HepG2 (cell line): ENCODE results near the gene MIEF2. TPM values are rescaled to one million over a fixed set of nuclear protein-coding genes. Genes with fewer than 3 reads are reported as not detected.

Experiments
- ASH2L ChIP-seq: fragments of 300-600, 200-600 bp; sonication (generic); IDR thresholded peaks from 2 replicates; pipeline ENCODE4 v1.7.0; 2017; ENCODE audit warnings: low read depth, mild to moderate bottlenecking, moderate library complexity, mixed read lengths, low read length; ENCODE audit not compliant: insufficient read length
- ATF2 ChIP-seq: sonication (generic); formaldehyde crosslinking; IDR thresholded peaks from 2 replicates; pipeline ENCODE4 v1.4.0; 2020; ENCODE audit warnings: missing genetic modification reagents
- EED ChIP-seq: sonication (generic); formaldehyde crosslinking; IDR thresholded peaks from 2 replicates; pipeline ENCODE4 v1.5.0; 2020; ENCODE audit warnings: mild to moderate bottlenecking, missing genetic modification reagents
- GABPB1 ChIP-seq: IDR thresholded peaks from 2 replicates; pipeline ENCODE4 v1.6.1; 2016; ENCODE audit warnings: mild to moderate bottlenecking, missing genetic modification reagents, moderate library complexity, missing compliant biosample characterization
- KDM5A ChIP-seq: fragments of 200-600 bp; sonication (generic); IDR thresholded peaks from 2 replicates; pipeline ENCODE4 v1.7.0; 2018; ENCODE audit warnings: antibody characterized with exemption, mild to moderate bottlenecking, low read length, borderline replicate concordance
- KMT2B ChIP-seq: IDR thresholded peaks from 2 replicates; pipeline ENCODE4 v1.6.1; 2016; ENCODE audit warnings: missing genetic modification reagents, missing compliant biosample characterization
- MXI1 ChIP-seq: IDR thresholded peaks from 3 replicates; pipeline ENCODE4 v1.6.1; 2012; ENCODE audit warnings: low read depth, low read length, inconsistent platforms, borderline replicate concordance
- NFE2L2 ChIP-seq: fragments of 150-350 bp; IDR thresholded peaks from 2 replicates; pipeline ENCODE4 v1.6.1; 2014; ENCODE audit warnings: low read length
- NFYB ChIP-seq: sonication (generic); formaldehyde crosslinking; IDR thresholded peaks from 2 replicates; pipeline ENCODE4 v1.4.0; 2020; ENCODE audit warnings: missing genetic modification reagents
- NFYC ChIP-seq: IDR thresholded peaks from 2 replicates; pipeline ENCODE4 v1.6.1; 2016; ENCODE audit warnings: missing genetic modification reagents, missing compliant biosample characterization
- NRL ChIP-seq: sonication (generic); formaldehyde crosslinking; IDR thresholded peaks from 2 replicates; pipeline ENCODE4 v1.5.0; 2020; ENCODE audit warnings: missing genetic modification reagents, mild to moderate bottlenecking, moderate library complexity, borderline replicate concordance
- PHF8 ChIP-seq: sonication (generic); formaldehyde crosslinking; IDR thresholded peaks from 2 replicates; pipeline ENCODE4 v1.5.0; 2020; ENCODE audit warnings: missing genetic modification reagents
- SNAI1 ChIP-seq: sonication (generic); formaldehyde crosslinking; IDR thresholded peaks from 2 replicates; pipeline ENCODE4 v1.5.0; 2020; ENCODE audit warnings: mild to moderate bottlenecking, missing genetic modification reagents, borderline replicate concordance
- SP4 ChIP-seq: sonication (generic); formaldehyde crosslinking; IDR thresholded peaks from 2 replicates; pipeline ENCODE4 v1.8.1; 2023; ENCODE audit warnings: mild to moderate bottlenecking, missing genetic modification reagents
- SRY ChIP-seq: sonication (generic); formaldehyde crosslinking; IDR thresholded peaks from 2 replicates; pipeline ENCODE4 v1.8.0; 2022; ENCODE audit warnings: mild to moderate bottlenecking, missing genetic modification reagents
- TCF7 ChIP-seq: sonication (generic); IDR thresholded peaks from 2 replicates; pipeline ENCODE4 v1.6.1; 2016; ENCODE audit warnings: antibody characterized with exemption, low read depth
- TFDP1 ChIP-seq: IDR thresholded peaks from 2 replicates; pipeline ENCODE4 v1.6.1; 2016; ENCODE audit warnings: missing compliant biosample characterization, missing genetic modification reagents, borderline replicate concordance
- THAP7 ChIP-seq: sonication (generic); formaldehyde crosslinking; IDR thresholded peaks from 2 replicates; pipeline ENCODE4 v1.8.1; 2023; ENCODE audit warnings: mild to moderate bottlenecking, missing genetic modification reagents
- ZHX1 ChIP-seq: sonication (generic); formaldehyde crosslinking; IDR thresholded peaks from 2 replicates; pipeline ENCODE4 v1.8.1; 2022; ENCODE audit warnings: low read depth, mild to moderate bottlenecking, missing genetic modification reagents
- ZNF326 ChIP-seq: sonication (generic); formaldehyde crosslinking; IDR thresholded peaks from 2 replicates; pipeline ENCODE4 v1.4.0; 2020; ENCODE audit warnings: missing genetic modification reagents, borderline replicate concordance
- ZNF557 ChIP-seq: sonication (generic); formaldehyde crosslinking; IDR thresholded peaks from 2 replicates; pipeline ENCODE4 v1.4.0; 2020; ENCODE audit warnings: missing genetic modification reagents
- ZNF660 ChIP-seq: sonication (generic); formaldehyde crosslinking; IDR thresholded peaks from 2 replicates; pipeline ENCODE4 v1.5.1; 2020; ENCODE audit warnings: mild to moderate bottlenecking, low read depth, missing genetic modification reagents, borderline replicate concordance
- ZNF766 ChIP-seq: sonication (generic); formaldehyde crosslinking; IDR thresholded peaks from 2 replicates; pipeline ENCODE4 v1.5.0; 2020; ENCODE audit warnings: missing genetic modification reagents, borderline replicate concordance
- ZSCAN9 ChIP-seq: IDR thresholded peaks from 2 replicates; pipeline ENCODE4 v1.6.1; 2016; ENCODE audit warnings: borderline replicate concordance
- polyA plus RNA-seq, 8 experiments: library from polyadenylated mRNA; depleted of rRNA in 3 of 8; stranded (reverse) in 7 of 8; unstranded in 1 of 8; fragments of >200 nt; fragmentation: Illumina TruSeq in 4 of 8; extraction: Trizol in 4 of 8; gene quantifications; 2 replicates each; pipeline versions ENCODE4 v1.2.1 to v1.2.3, GENCODE V29; 2011 to 2016; ENCODE audit warnings: low read depth in 4 of 8, missing spikeins in 1 of 8, mixed read lengths in 1 of 8; ENCODE audit not compliant: insufficient read depth in 1 of 8
- total RNA-seq, 5 experiments: library from RNA; depleted of rRNA; stranded (reverse); fragments of >200 nt; fragmentation: Illumina TruSeq; extraction: Trizol; gene quantifications; 2 replicates each; pipeline ENCODE4 v1.2.3, GENCODE V29; 2016; ENCODE audit warnings: low read depth in 1 of 5

The MIEF2 gene
- total and polyA plus RNA-seq, 2 of the 13 experiments (the other 11 are each of a cell fraction or from before 2014, with no cell fraction given): 6.0 to 8.0 TPM

- TF ChIP-seq THAP7: 0 out of 2 replicates have a peak, but pooled peaks have one; percentile 57
- peak; percentile 82 for TF ChIP-seq PHF8 (CRISPR knock-in tag)
- 0 out of 2 replicates have a peak, but pooled peaks have one; percentile 55 for TF ChIP-seq SNAI1
- 0 out of 2 replicates have a peak, but pooled peaks have one; percentile 53 for TF ChIP-seq ZSCAN9 (CRISPR knock-in tag)
- TF ChIP-seq EED (CRISPR knock-in tag): peak; percentile 60; the same call in 1 of the 2 replicates
- peak; percentile 79 for TF ChIP-seq ASH2L
- no peak for TF ChIP-seq ZNF557 (CRISPR knock-in tag)
- TF ChIP-seq SRY (CRISPR knock-in tag): no peak; the same call in 1 of the 2 replicates
- peak; percentile 47; the same call in 1 of the 2 replicates for TF ChIP-seq NFYB (CRISPR knock-in tag)
- TF ChIP-seq TCF7: no peak
- peak; percentile 93 for TF ChIP-seq KMT2B (CRISPR knock-in tag)
- TF ChIP-seq KDM5A: peak; percentile 99
- no peak for TF ChIP-seq ZNF326 (CRISPR knock-in tag)
- TF ChIP-seq ZNF660: no peak
- TF ChIP-seq NFE2L2: no peak
- peak; percentile 65 for TF ChIP-seq SP4
- TF ChIP-seq GABPB1: peak; percentile 97
- no peak for TF ChIP-seq ATF2 (CRISPR knock-in tag)
- TF ChIP-seq NFYC (CRISPR knock-in tag): peak; percentile 50; the same call in 1 of the 2 replicates
- peak; percentile 92 for TF ChIP-seq TFDP1 (CRISPR knock-in tag)
- TF ChIP-seq ZHX1 (CRISPR knock-in tag): 0 out of 2 replicates have a peak, but pooled peaks have one; percentile 68
- TF ChIP-seq NRL: peak; percentile 77; the same call in 1 of the 2 replicates
- TF ChIP-seq ZNF766 (CRISPR knock-in tag): 0 out of 2 replicates have a peak, but pooled peaks have one; percentile 62
- peak; percentile 51; the same call in 2 of the 3 replicates for TF ChIP-seq MXI1
These were observed 54.5 kb downstream of the MIEF2 start, which contains the start of the genes SMCR8 and TOP3A (continued) for GRCh38 chr17:18314731-18315561.
